GM18508 (cell line): Measurements from ENCODE around the gene HOXD8.

Experiments used
- ATAC-seq: cut with Tn5 transposase; IDR thresholded peaks from one replicate; pipeline ENCODE4 v1.9.1; 2021; ENCODE audit warnings: moderate number of reproducible peaks; ENCODE audit not compliant: insufficient read depth, unreplicated experiment

Gene HOXD8

GRCh38 chr2:176114120-176114929 lies 15.2 kb upstream of the HOXD8 start:
- ATAC-seq: no peak

GRCh38 chr2:176114930-176115625 lies 14.4 kb upstream of the HOXD8 start:
- ATAC-seq: no peak

- ATAC-seq: no peak
Measured at GRCh38 chr2:176115883-176116813, 13.4 kb upstream of the HOXD8 start, which contains the start of gene HOXD10. HOXD10 (plus strand) TSS chr2:176116778; CDS start chr2:176116834, 56 bp downstream.

GRCh38 chr2:176117162-176117822 lies 12.2 kb upstream of the HOXD8 start:
- ATAC-seq: no peak

GRCh38 chr2:176117823-176118371 lies 11.6 kb upstream of the HOXD8 start:
- no peak for ATAC-seq

GRCh38 chr2:176118601-176119339 lies 10.7 kb upstream of the HOXD8 start:
- ATAC-seq: no peak

- ATAC-seq: no peak
Measured at GRCh38 chr2:176120364-176121189, 8.9 kb upstream of the HOXD8 start.

GRCh38 chr2:176121190-176122051 lies 8.1 kb upstream of the HOXD8 start:
- ATAC-seq: no peak

GRCh38 chr2:176122052-176122682 lies 7.3 kb upstream of the HOXD8 start:
- no peak for ATAC-seq

GRCh38 chr2:176122683-176123410 lies 6.7 kb upstream of the HOXD8 start, which contains the start of gene HOXD9:
HOXD9 (plus strand) TSS chr2:176122719; CDS start chr2:176122769, 50 bp downstream.
- no peak for ATAC-seq

- ATAC-seq: no peak
Measured at GRCh38 chr2:176123411-176124109, 5.9 kb upstream of the HOXD8 start.

GRCh38 chr2:176124110-176124946 lies 5.2 kb upstream of the HOXD8 start:
- no peak for ATAC-seq

- no peak for ATAC-seq
Measured at GRCh38 chr2:176124947-176125771, 4.3 kb upstream of the HOXD8 start.

- ATAC-seq: no peak
Measured at GRCh38 chr2:176125772-176126054, 3.8 kb upstream of the HOXD8 start.
